ENCODE results near the gene SRF.

Gene SRF

GRCh38 chr6:43174263-43175112 is 3.4 kb downstream of the SRF start:
- Histone ChIP-seq H4K20me1 (ENCODE audit: insufficient read depth, low read length, poor library complexity, severe bottlenecking) (peaks cover 44% of the 10 kb centered on the region), H3F3A (ENCODE audit: low read depth) (no peaks in the 10 kb centered on the region), H3K79me2 (ENCODE audit: insufficient read depth, low read length) (peaks cover 55% of the 10 kb centered on the region), H3K9me2 (replicated peaks; ENCODE audit: low read depth, low read length) (no peaks in the 10 kb centered on the region), H3K4me3 (ENCODE audit: low read length, poor library complexity, severe bottlenecking) (peak overlapping the region; percentile 84), H2AFZ (ENCODE audit: low read length) (no peak overlapping the region), H3K4me2 (ENCODE audit: low read depth, low read length, poor library complexity, severe bottlenecking) (peak overlapping the region; percentile 92), H3K27me3 (ENCODE audit: insufficient read depth, low read length, poor library complexity, severe bottlenecking) (no peaks in the 10 kb centered on the region), H3K9ac (ENCODE audit: low read depth, low read length, poor library complexity, severe bottlenecking) (peak overlapping the region; percentile 93), H3K4me1 (ENCODE audit: insufficient read depth, low read length, poor library complexity, severe bottlenecking) (peaks cover 39% of the 10 kb centered on the region), H3K9me3 (ENCODE audit: insufficient read depth, low read depth, low read length) (no peaks in the 10 kb centered on the region), H3K36me3 (ENCODE audit: insufficient read depth, low read length) (peaks cover 41% of the 10 kb centered on the region; the same call in 1 of the 2 replicates)
- TF ChIP-seq CTCF (conservative IDR thresholded peaks at IDR 0.05; ENCODE audit: low read length) (no peak), EZH2phosphoT487 (IDR thresholded peaks at IDR 0.05; ENCODE audit: borderline replicate concordance) (no peak)

GRCh38 chr6:43175676-43176422 is 4.8 kb downstream of the SRF start:
- Histone ChIP-seq H3K9me2 (replicated peaks; ENCODE audit: low read depth, low read length) (no peaks in the 10 kb centered on the region), H3F3A (ENCODE audit: low read depth) (peaks cover 7% of the 10 kb centered on the region; the same call in 1 of the 2 replicates), H3K9me3 (ENCODE audit: insufficient read depth, low read depth, low read length) (no peaks in the 10 kb centered on the region), H3K36me3 (ENCODE audit: insufficient read depth, low read length) (peaks cover 42% of the 10 kb centered on the region; the same call in 1 of the 2 replicates), H3K4me1 (ENCODE audit: insufficient read depth, low read length, poor library complexity, severe bottlenecking) (peaks cover 34% of the 10 kb centered on the region), H3K9ac (ENCODE audit: low read depth, low read length, poor library complexity, severe bottlenecking) (no peak overlapping the region), H4K20me1 (ENCODE audit: insufficient read depth, low read length, poor library complexity, severe bottlenecking) (peaks cover 44% of the 10 kb centered on the region), H3K79me2 (ENCODE audit: insufficient read depth, low read length) (peaks cover 55% of the 10 kb centered on the region), H3K27me3 (ENCODE audit: insufficient read depth, low read length, poor library complexity, severe bottlenecking) (no peaks in the 10 kb centered on the region), H3K4me2 (ENCODE audit: low read depth, low read length, poor library complexity, severe bottlenecking) (peak overlapping the region; percentile 92), H3K4me3 (ENCODE audit: low read length, poor library complexity, severe bottlenecking) (no peak overlapping the region), H2AFZ (ENCODE audit: low read length) (no peak overlapping the region)
- no peak for TF ChIP-seq CTCF (conservative IDR thresholded peaks at IDR 0.05; ENCODE audit: low read length)
- TF ChIP-seq EZH2phosphoT487 (IDR thresholded peaks at IDR 0.05; ENCODE audit: borderline replicate concordance), result no peak

- Histone ChIP-seq H3K9me3 (ENCODE audit: insufficient read depth, low read depth, low read length) (no peaks in the 10 kb centered on the region), H3K9ac (ENCODE audit: low read depth, low read length, poor library complexity, severe bottlenecking) (no peak overlapping the region), H2AFZ (ENCODE audit: low read length) (no peak overlapping the region), H3K79me2 (ENCODE audit: insufficient read depth, low read length) (peaks cover 55% of the 10 kb centered on the region), H3K4me1 (ENCODE audit: insufficient read depth, low read length, poor library complexity, severe bottlenecking) (peaks cover 37% of the 10 kb centered on the region), H3K4me3 (ENCODE audit: low read length, poor library complexity, severe bottlenecking) (no peak overlapping the region), H3K27me3 (ENCODE audit: insufficient read depth, low read length, poor library complexity, severe bottlenecking) (no peaks in the 10 kb centered on the region), H3F3A (ENCODE audit: low read depth) (peaks cover 12% of the 10 kb centered on the region), H4K20me1 (ENCODE audit: insufficient read depth, low read length, poor library complexity, severe bottlenecking) (peaks cover 44% of the 10 kb centered on the region), H3K9me2 (replicated peaks; ENCODE audit: low read depth, low read length) (no peaks in the 10 kb centered on the region), H3K36me3 (ENCODE audit: insufficient read depth, low read length) (peaks cover 42% of the 10 kb centered on the region; the same call in 1 of the 2 replicates), H3K4me2 (ENCODE audit: low read depth, low read length, poor library complexity, severe bottlenecking) (peak overlapping the region; percentile 92)
- TF ChIP-seq EZH2phosphoT487 (IDR thresholded peaks at IDR 0.05; ENCODE audit: borderline replicate concordance) (no peak), CTCF (conservative IDR thresholded peaks at IDR 0.05; ENCODE audit: low read length) (no peak)
These were observed 5.3 kb downstream of the SRF start for GRCh38 chr6:43176423-43176786.
